AG09319 (cell line): ENCODE results near the gene HDAC5.

Source experiments
- DNase-seq: peaks from one replicate; pipeline ENCODE4 v3.0.0-alpha.2; 2010; ENCODE audit warnings: low read depth; ENCODE audit errors: extremely low read depth
- TF ChIP-seq, protein P1 (sequence below): IDR thresholded peaks from 2 replicates; pipeline ENCODE4 v1.5.1; 2011; ENCODE audit warnings: low read depth, mild to moderate bottlenecking, inconsistent platforms, low read length, moderate library complexity

The HDAC5 gene

DNA sequence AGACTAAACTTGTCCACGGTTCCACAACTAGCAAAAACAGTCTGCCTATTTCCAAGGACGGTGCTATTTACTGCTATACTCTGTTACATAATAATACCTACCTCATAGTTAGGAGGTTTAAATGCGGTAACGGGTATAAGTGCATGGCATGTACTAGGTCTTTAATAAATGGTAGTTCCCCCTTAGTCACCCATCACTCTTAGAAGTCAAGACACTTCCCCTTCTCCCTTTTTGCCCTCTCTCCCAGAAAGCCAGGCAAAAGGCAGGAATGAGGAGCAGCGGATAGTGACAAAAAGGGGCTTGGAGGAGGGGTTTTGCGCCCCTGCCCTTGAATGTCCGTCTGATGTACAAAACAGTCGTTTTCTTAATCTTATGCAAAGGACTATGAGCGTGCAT lies 55.9 kb downstream of the HDAC5 start:
- TF ChIP-seq, protein P1, sequence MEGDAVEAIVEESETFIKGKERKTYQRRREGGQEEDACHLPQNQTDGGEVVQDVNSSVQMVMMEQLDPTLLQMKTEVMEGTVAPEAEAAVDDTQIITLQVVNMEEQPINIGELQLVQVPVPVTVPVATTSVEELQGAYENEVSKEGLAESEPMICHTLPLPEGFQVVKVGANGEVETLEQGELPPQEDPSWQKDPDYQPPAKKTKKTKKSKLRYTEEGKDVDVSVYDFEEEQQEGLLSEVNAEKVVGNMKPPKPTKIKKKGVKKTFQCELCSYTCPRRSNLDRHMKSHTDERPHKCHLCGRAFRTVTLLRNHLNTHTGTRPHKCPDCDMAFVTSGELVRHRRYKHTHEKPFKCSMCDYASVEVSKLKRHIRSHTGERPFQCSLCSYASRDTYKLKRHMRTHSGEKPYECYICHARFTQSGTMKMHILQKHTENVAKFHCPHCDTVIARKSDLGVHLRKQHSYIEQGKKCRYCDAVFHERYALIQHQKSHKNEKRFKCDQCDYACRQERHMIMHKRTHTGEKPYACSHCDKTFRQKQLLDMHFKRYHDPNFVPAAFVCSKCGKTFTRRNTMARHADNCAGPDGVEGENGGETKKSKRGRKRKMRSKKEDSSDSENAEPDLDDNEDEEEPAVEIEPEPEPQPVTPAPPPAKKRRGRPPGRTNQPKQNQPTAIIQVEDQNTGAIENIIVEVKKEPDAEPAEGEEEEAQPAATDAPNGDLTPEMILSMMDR, result no peak
- no peak for DNase-seq

DNA sequence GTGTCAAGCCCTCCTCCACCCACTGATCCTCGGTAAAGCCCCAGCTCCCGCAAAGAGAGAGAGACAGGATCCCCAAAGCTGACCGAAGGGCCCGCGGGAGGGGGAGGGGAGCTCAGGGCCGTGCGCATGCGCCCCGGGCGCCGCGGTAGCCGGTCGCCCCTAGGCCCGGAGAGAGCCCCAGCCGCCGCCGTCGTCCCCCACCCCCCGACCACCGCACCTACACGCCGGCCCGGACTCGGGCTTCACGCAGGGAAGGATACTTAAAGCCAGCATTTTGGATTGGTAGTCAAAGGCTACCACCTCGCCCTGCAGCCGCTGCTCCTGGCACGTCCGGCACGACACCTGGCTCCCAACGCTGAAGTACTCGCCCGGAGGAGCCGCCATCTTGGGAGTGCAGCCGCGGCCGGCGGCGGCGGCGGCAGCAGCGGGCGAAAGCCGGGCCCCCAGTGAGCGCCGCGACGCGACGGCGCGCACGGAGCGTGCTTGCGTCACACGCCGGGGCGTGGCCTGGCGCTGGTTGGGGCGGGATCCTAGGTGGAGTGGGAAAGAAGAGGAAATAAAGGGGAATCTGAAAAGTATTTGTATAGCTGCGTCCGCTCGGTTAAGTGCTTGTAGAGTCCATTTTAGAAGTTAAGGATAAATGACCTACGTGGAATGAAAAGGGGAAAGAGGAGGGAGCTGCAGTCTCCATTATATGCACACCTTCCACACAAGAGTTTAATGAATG lies 57.1 kb downstream of the HDAC5 start, which contains the start of gene LSM12:
Gene LSM12 (minus strand): TSS at position 468 of the 727 bp plus-strand sequence. CDS start 84 bp downstream, at position 384.
- peak; percentile 65 for DNase-seq
- TF ChIP-seq, protein P1, result no peak

DNA sequence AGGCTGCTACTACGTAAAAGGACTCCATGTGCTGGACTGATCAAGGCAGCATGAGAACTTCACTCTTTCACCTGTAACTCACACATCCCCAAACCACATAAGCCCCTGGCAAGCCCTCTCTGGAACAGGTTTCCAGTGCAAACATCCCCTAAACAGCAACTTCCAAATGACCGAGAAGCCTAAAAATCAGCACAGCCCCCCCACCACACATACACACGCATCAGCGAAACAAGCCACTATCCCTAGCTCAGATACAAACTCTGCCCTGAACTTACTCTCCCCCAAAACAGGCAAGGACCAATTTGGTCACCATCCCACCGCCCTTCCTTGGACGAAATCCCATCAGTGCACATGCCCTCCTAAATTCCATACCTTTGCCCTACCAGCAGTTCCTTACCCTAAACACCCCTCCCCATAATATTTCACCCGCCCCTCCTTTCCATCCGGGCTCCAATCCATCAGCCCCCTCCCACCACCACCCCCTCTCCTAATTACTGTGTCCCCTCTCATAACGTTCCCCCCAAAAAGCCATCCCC lies 57.7 kb downstream of the HDAC5 start:
- no peak for DNase-seq
- TF ChIP-seq, protein P1, result no peak

DNA sequence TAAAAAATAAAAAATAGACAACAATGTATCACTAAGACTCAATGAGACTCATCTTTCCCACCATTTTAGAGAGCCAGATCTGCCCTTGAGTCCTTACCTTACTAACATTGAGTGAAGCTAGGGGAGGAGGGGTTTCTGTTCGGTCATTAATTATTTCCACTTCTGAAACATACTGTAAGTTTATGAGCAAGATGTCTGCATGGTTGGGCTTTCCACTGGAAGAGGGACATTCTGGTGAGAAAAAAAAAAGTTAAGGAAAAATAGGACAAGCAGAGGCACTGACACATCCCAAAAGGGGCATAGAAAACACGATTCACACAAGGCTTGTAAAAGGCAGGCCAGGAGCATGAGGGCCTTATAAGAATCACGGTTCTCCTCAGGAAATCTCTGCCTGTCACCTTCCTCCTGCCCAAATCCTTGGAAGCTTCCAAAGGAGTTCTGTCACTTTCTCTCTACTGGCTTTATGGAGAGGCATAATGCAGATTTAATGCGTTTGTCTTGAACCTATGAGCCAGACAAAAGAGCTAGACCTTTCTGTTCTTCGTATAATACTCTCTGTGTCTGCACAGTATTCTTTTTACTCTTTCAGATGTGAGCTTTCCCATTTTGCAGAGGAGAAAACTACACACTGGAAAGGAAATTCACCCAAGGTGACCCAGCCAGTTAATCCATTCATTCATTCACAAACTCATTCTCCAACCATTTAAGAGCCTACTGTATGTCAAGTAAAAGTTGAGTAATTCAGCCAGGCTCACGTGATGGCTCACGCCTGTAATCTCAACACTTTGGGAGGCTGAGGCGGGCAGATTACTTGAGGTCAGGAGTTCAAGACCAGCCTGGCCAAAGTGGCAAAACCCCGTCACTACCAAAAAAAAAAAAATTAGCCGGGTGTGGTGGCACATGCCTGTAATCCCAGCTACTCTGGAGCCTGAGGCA lies 59.5 kb downstream of the HDAC5 start:
- TF ChIP-seq, protein P1, result no peak
- no peak for DNase-seq

DNA sequence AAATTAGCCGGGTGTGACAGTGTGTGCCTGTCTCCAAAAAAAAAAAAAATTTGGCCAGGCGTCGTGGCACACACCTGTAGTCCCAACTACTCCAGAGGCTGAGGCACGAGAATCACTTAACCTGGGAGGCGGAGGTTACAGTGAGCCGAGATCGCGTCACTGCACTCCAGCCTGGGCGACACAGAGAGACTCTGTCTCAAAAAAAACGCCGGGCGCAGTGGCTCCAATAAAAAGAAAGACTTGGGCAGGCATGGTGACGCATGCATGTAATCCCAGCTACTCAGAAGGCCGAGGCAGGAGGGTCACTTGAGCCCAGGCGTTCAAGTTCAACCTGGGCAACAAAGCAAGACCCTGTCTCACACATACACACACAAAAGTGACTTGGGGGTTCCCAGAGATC lies 60.6 kb downstream of the HDAC5 start:
- no peak for DNase-seq
- TF ChIP-seq, protein P1, result no peak

DNA sequence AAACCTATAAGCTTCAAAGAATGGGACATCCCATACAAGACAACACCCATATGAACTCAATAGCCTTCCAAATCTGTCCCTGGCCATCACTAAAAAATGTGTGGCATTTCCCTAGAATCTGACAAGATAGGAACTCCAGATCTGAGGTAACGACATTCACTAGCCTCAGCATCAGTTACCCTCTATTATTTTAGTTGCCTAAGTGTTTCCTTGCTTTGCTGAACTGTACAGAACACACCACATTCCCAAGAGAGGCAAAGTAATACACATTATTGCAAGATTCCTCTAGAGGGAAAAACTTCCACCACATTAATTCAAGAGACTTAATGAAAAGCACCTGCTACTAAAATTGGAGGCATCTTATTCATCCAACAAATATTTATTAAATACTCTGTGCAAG lies 62.0 kb downstream of the HDAC5 start:
- DNase-seq, result no peak
- TF ChIP-seq, protein P1, result no peak
